Upper lobe of right lung (tissue), 1 donor: ENCODE measurements around the gene ARID4B. TPM values are rescaled to one million over a fixed set of nuclear protein-coding genes. Genes with fewer than 3 reads are reported as not detected.

Source experiments
- ATAC-seq: fragments of 200-7000 bp; cut with Tn5 transposase; one replicate; pipeline ENCODE4 v1.9.1; 2020; ENCODE audit warnings: mild to moderate bottlenecking, moderate library complexity
- DNase-seq: peaks from one replicate; pipeline ENCODE4 v3.0.0-alpha.2; 2020
- H3K27ac ChIP-seq: fragments of 200-600 bp; one replicate; pipeline ENCODE4 v1.8.0; 2022
- H3K27me3 ChIP-seq: fragments of 200-600 bp; one replicate; pipeline ENCODE4 v1.8.0; 2022; ENCODE audit warnings: mild to moderate bottlenecking
- H3K36me3 ChIP-seq: fragments of 200-600 bp; one replicate; pipeline ENCODE4 v1.8.0; 2022
- H3K4me1 ChIP-seq: fragments of 200-600 bp; one replicate; pipeline ENCODE4 v1.8.0; 2022
- H3K4me3 ChIP-seq: fragments of 200-600 bp; one replicate; pipeline ENCODE4 v1.8.0; 2022; ENCODE audit warnings: mild to moderate bottlenecking
- H3K9me3 ChIP-seq: fragments of 200-600 bp; one replicate; pipeline ENCODE4 v1.8.0; 2022
- CTCF ChIP-seq: fragments of 200-600 bp; IDR thresholded peaks from one replicate; pipeline ENCODE4 v1.8.0; 2022; ENCODE audit warnings: antibody characterized with exemption
- intact Hi-C: fragments of 100-400 bp; cut with DNase I; formaldehyde crosslinking; loops from one replicate; pipeline ENCODE4 v1.11.0; 2022
- total RNA-seq: library from RNA; stranded (reverse); fragmentation: NEBNext Ultra II Directional; extraction: Animal tissue kit (Norgen Biotek cat#: 25700); gene quantifications from one replicate; pipeline ENCODE4 v1.2.1, GENCODE V29; 2021
- donor health status: DM: no; HTN: yes; CAD: no; lungs with severe emphysema.

The ARID4B gene
- total RNA-seq, 1 donor from 2014 or later: 38.7 TPM

- DNase-seq: no peak
- TF ChIP-seq CTCF: no peak
- Histone ChIP-seq H3K36me3 (peaks cover 76% of the 10 kb centered on the region), H3K9me3 (no peaks in the 10 kb centered on the region), H3K27me3 (no peaks in the 10 kb centered on the region), H3K4me3 (no peak overlapping the region), H3K4me1 (no peaks in the 10 kb centered on the region), H3K27ac (no peak overlapping the region)
- intact Hi-C loops: no loop called here
- no peak for ATAC-seq
Observed at GRCh38 chr1:235176486-235176885, 151.5 kb downstream of the ARID4B start.

- Histone ChIP-seq H3K9me3 (no peaks in the 10 kb centered on the region), H3K27me3 (no peaks in the 10 kb centered on the region), H3K4me1 (no peaks in the 10 kb centered on the region), H3K27ac (no peak overlapping the region), H3K4me3 (no peak overlapping the region), H3K36me3 (peaks cover 74% of the 10 kb centered on the region)
- intact Hi-C loops: no loop called here
- TF ChIP-seq CTCF: no peak
- DNase-seq (no peak), ATAC-seq (no peak)
Observed at GRCh38 chr1:235169986-235170385, 158.0 kb downstream of the ARID4B start.

- no peaks in the 10 kb centered on the region for H3K4me1 ChIP-seq
- H3K27ac ChIP-seq: no peak overlapping the region
- no peaks in the 10 kb centered on the region for H3K27me3 ChIP-seq
- no peak for TF ChIP-seq CTCF
- intact Hi-C loops: no loop called here
- no peaks in the 10 kb centered on the region for H3K9me3 ChIP-seq
- H3K4me3 ChIP-seq: no peak overlapping the region
- DNase-seq: no peak
- peaks cover 60% of the 10 kb centered on the region for H3K36me3 ChIP-seq
- no peak for ATAC-seq
Observed at GRCh38 chr1:235168375-235168774, 159.6 kb downstream of the ARID4B start.

- no peak for TF ChIP-seq CTCF
- Histone ChIP-seq H3K4me3 (peak overlapping the region; percentile 89), H3K4me1 (peaks cover 13% of the 10 kb centered on the region), H3K9me3 (no peaks in the 10 kb centered on the region), H3K27ac (peak overlapping the region; percentile 93), H3K27me3 (no peaks in the 10 kb centered on the region), H3K36me3 (peaks cover 26% of the 10 kb centered on the region)
- intact Hi-C loops: no loop called here
- ATAC-seq: no peak
- DNase-seq: no peak
Observed at GRCh38 chr1:235161685-235162327, 166.2 kb downstream of the ARID4B start.

GRCh38 chr1:235160957-235161684, 166.9 kb downstream of the ARID4B start, which contains the start of gene RBM34:
Gene RBM34, minus strand, starts transcription at chr1:235161250. Its CDS starts 24 bp downstream, at chr1:235161226.
- H3K36me3 ChIP-seq: peaks cover 33% of the 10 kb centered on the region
- intact Hi-C loops: no loop called here
- peak within 1 kb of the TSS; percentile 89 for H3K4me3 ChIP-seq
- no peak for TF ChIP-seq CTCF
- H3K4me1 ChIP-seq: peaks cover 13% of the 10 kb centered on the region
- peak; percentile 99 for ATAC-seq
- no peaks in the 10 kb centered on the region for H3K9me3 ChIP-seq
- peak; percentile 96 for DNase-seq
- H3K27ac ChIP-seq: peak within 1 kb of the TSS; percentile 93
- H3K27me3 ChIP-seq: no peaks in the 10 kb centered on the region
